SK-N-SH (cell line): ENCODE results near the gene CDH15. TPM values are rescaled to one million over a fixed set of nuclear protein-coding genes. Genes with fewer than 3 reads are reported as not detected.

Source experiments
- CTCF ChIA-PET: fragments of 300-600, 350-600 bp; formaldehyde crosslinking; extraction: SDS; loops from one replicate; lab custom pipeline; 2021; lab: Yijun Ruan, JAX
- POLR2A ChIA-PET: fragments of 350-600 bp; sonication (Branson Sonifier 250); formaldehyde crosslinking; extraction: SDS; loops from one replicate; lab custom pipeline; 2020; ENCODE audit warnings: antibody characterized with exemption, inconsistent platforms; lab: Yijun Ruan, JAX
- DNase-seq: peaks from one replicate; pipeline ENCODE4 v3.0.0; 2012
- H2AFZ ChIP-seq: fragments of 200-600 bp; sonication (generic); 2 replicates; pipeline ENCODE4 v1.8.1; 2016; ENCODE audit warnings: antibody characterized with exemption, mild to moderate bottlenecking, low read depth
- H3F3A ChIP-seq: fragments of 200-600 bp; sonication (generic); replicated peaks from 2 replicates; pipeline ENCODE3; 2016; ENCODE audit warnings: antibody characterized with exemption, mild to moderate bottlenecking; ENCODE audit not compliant: insufficient read depth
- H3K27ac ChIP-seq, 2 experiments: fragments of 200-500 bp in 1 of 2; fragments of 200-600 bp in 1 of 2; sonication (Bioruptor generic) in 1 of 2; sonication (generic), shearing (Covaris generic) in 1 of 2; 2 replicates each; pipeline versions ENCODE4 v1.5.1 to v1.6.1; 2014 to 2016; ENCODE audit warnings: low read depth in 2 of 2, inconsistent platforms in 1 of 2, low read length in 1 of 2, mild to moderate bottlenecking in 1 of 2, mixed read lengths in 1 of 2
- H3K27me3 ChIP-seq: fragments of 200-600 bp; sonication (generic), shearing (Covaris generic); 2 replicates; pipeline ENCODE4 v1.6.1; 2016; ENCODE audit warnings: mixed run types; ENCODE audit not compliant: insufficient read depth
- H3K36me3 ChIP-seq, 2 experiments: fragments of 200-500 bp in 1 of 2; fragments of 200-600 bp in 1 of 2; sonication (Bioruptor generic) in 1 of 2; sonication (generic) in 1 of 2; replicated peaks in 1 of 2; 2 replicates each; pipeline versions ENCODE3 to v1.5.1; 2014 to 2016; ENCODE audit warnings: low read length in 1 of 2, mild to moderate bottlenecking in 1 of 2; ENCODE audit not compliant: insufficient read depth in 2 of 2, control insufficient read depth in 1 of 2
- H3K4me1 ChIP-seq, 2 experiments: fragments of 200-500 bp in 1 of 2; fragments of 200-600 bp in 1 of 2; sonication (Bioruptor generic) in 1 of 2; sonication (generic), shearing (Covaris generic) in 1 of 2; 2 replicates each; pipeline versions ENCODE4 v1.5.1 to v1.6.1; 2014 to 2016; ENCODE audit warnings: low read depth in 1 of 2, low read length in 1 of 2, mixed run types in 1 of 2; ENCODE audit not compliant: insufficient read depth in 2 of 2, control insufficient read depth in 1 of 2
- H3K4me2 ChIP-seq: fragments of 200-600 bp; sonication (generic), shearing (Covaris generic); 2 replicates; pipeline ENCODE4 v1.6.1; 2017; ENCODE audit warnings: mixed run types
- H3K4me3 ChIP-seq, 2 experiments: fragments of 200-500 bp in 1 of 2; fragments of 200-600 bp in 1 of 2; sonication (Bioruptor generic) in 1 of 2; sonication (generic), shearing (Covaris generic) in 1 of 2; 2 replicates each; pipeline versions ENCODE4 v1.5.1 to v1.8.1; 2014 to 2016; ENCODE audit warnings: low read depth in 2 of 2, inconsistent platforms in 1 of 2, low read length in 1 of 2, mild to moderate bottlenecking in 1 of 2, mixed read lengths in 1 of 2, moderate library complexity in 1 of 2
- H3K79me2 ChIP-seq: fragments of 200-600 bp; sonication (generic); 2 replicates; pipeline ENCODE4 v1.8.1; 2017; ENCODE audit warnings: mild to moderate bottlenecking; ENCODE audit not compliant: insufficient read depth
- H3K9ac ChIP-seq: fragments of 200-600 bp; sonication (generic); 2 replicates; pipeline ENCODE4 v1.6.1; 2017; ENCODE audit warnings: mixed run types
- H3K9me2 ChIP-seq: fragments of 200-600 bp; sonication (generic); 2 replicates; pipeline ENCODE4 v1.6.1; 2017; ENCODE audit warnings: mixed run types
- H3K9me3 ChIP-seq: fragments of 200-600 bp; sonication (generic); 2 replicates; pipeline ENCODE4 v1.6.1; 2017; ENCODE audit warnings: mixed run types, mild to moderate bottlenecking, moderate library complexity
- H4K20me1 ChIP-seq: fragments of 200-600 bp; sonication (generic); 2 replicates; pipeline ENCODE4 v1.6.1; 2017; ENCODE audit warnings: mild to moderate bottlenecking, mixed run types; ENCODE audit not compliant: insufficient read depth
- CHD2 ChIP-seq: fragments of 150-350 bp; IDR thresholded peaks from 2 replicates; pipeline ENCODE4 v1.6.1; 2018; ENCODE audit warnings: low read length; ENCODE audit not compliant: partially characterized antibody
- FOSL2 ChIP-seq: IDR thresholded peaks from 2 replicates; pipeline ENCODE4 v1.4.0; 2012; ENCODE audit warnings: low read depth, mild to moderate bottlenecking, moderate library complexity, borderline replicate concordance
- GATA2 ChIP-seq: sonication (generic); formaldehyde crosslinking; IDR thresholded peaks from 2 replicates; pipeline ENCODE4 v1.5.0; 2020; ENCODE audit warnings: mild to moderate bottlenecking, missing genetic modification reagents
- MAX ChIP-seq: IDR thresholded peaks from 2 replicates; pipeline ENCODE4 v1.4.0; 2012; ENCODE audit warnings: low read depth
- MEF2A ChIP-seq: IDR thresholded peaks from 2 replicates; pipeline ENCODE4 v1.4.0; 2012; ENCODE audit warnings: low read depth, borderline replicate concordance
- NFIC ChIP-seq: IDR thresholded peaks from 2 replicates; pipeline ENCODE4 v1.4.0; 2012; ENCODE audit warnings: borderline replicate concordance
- POLR2AphosphoS5 ChIP-seq: IDR thresholded peaks from 2 replicates; pipeline ENCODE4 v1.6.1; 2012; ENCODE audit warnings: low read depth, low read length
- REST ChIP-seq: IDR thresholded peaks from 2 replicates; pipeline ENCODE4 v1.6.1; 2012; ENCODE audit warnings: mild to moderate bottlenecking, low read depth, low read length, moderate library complexity
- RFX5 ChIP-seq: IDR thresholded peaks from 2 replicates; pipeline ENCODE4 v1.6.1; 2012; ENCODE audit warnings: mild to moderate bottlenecking, improper control_type of control experiment, low read length
- RXRA ChIP-seq: IDR thresholded peaks from 2 replicates; pipeline ENCODE4 v1.4.0; 2012; ENCODE audit warnings: low read depth, mild to moderate bottlenecking, borderline replicate concordance
- USF1 ChIP-seq: IDR thresholded peaks from 2 replicates; pipeline ENCODE4 v1.4.0; 2012; ENCODE audit warnings: low read depth, borderline replicate concordance
- WGBS: methylation state at CpG from one replicate; pipeline ENCODE4 v1.1.6; 2017; ENCODE audit warnings: low lambda C conversion rate; 5-methylcytosine and 5-hydroxymethylcytosine counted together
- polyA plus RNA-seq, 3 experiments: library from polyadenylated mRNA; depleted of rRNA; stranded (reverse); fragments of >200 nt; gene quantifications; 2 replicates each; pipeline ENCODE4 v1.2.3, GENCODE V29; 2012

CDH15 gene
- polyA plus RNA-seq, 1 of the 3 experiments (the other 2 are of a cell fraction): 0.03 TPM

- no peaks in the 10 kb centered on the region for H4K20me1 ChIP-seq
- no peak overlapping the region for H2AFZ ChIP-seq
- H3K4me3 ChIP-seq: peak overlapping the region in 1 of 2 experiments; percentile 19; a peak in 1 of 4 replicates
- ChIA-PET POLR2A (no interaction called here), CTCF (interaction anchor here (1.3 kb wide), 1 partner anchor 17 kb away, joined by 3 read pairs; no protein-coding TSS in a partner anchor)
- TF ChIP-seq NFIC: no peak
- H3K27ac ChIP-seq: no peak overlapping the region
- peaks cover 0 to 15% of the 10 kb centered on the region in 2 experiments; a peak in 1 of 4 replicates for H3K4me1 ChIP-seq
- H3F3A ChIP-seq: peaks cover 3% of the 10 kb centered on the region
- H3K9ac ChIP-seq: no peak overlapping the region
- no peaks in the 10 kb centered on the region for H3K9me3 ChIP-seq
- no peaks in the 10 kb centered on the region for H3K36me3 ChIP-seq
- H3K4me2 ChIP-seq: peak overlapping the region; percentile 52; the same call in 1 of the 2 replicates
- H3K9me2 ChIP-seq: no peaks in the 10 kb centered on the region
- H3K27me3 ChIP-seq: peaks cover 8% of the 10 kb centered on the region; the same call in 1 of the 2 replicates
- WGBS: 26% methylated on average over 20 of the region's 38 CpGs
- no peaks in the 10 kb centered on the region for H3K79me2 ChIP-seq
- peak; percentile 59 for DNase-seq
Observed at GRCh38 chr16:89193576-89194293, 22.2 kb downstream of the CDH15 start.

- Histone ChIP-seq H3K9ac (no peak overlapping the region), H3K79me2 (no peaks in the 10 kb centered on the region), H3K27ac (no peak overlapping the region), H3K9me3 (no peaks in the 10 kb centered on the region), H3K4me3 (no peak overlapping the region), H3K4me1 (peaks cover 0 to 15% of the 10 kb centered on the region in 2 experiments; a peak in 1 of 4 replicates), H3K36me3 (no peaks in the 10 kb centered on the region), H4K20me1 (no peaks in the 10 kb centered on the region), H3K27me3 (peaks cover 9% of the 10 kb centered on the region), H3F3A (peaks cover 3% of the 10 kb centered on the region), H3K4me2 (no peak overlapping the region), H3K9me2 (no peaks in the 10 kb centered on the region), H2AFZ (no peak overlapping the region)
- WGBS: 93% methylated on average over 22 of the region's 45 CpGs
- CTCF ChIA-PET: no interaction called here
- POLR2A ChIA-PET: no interaction called here
- DNase-seq: peak; percentile 19
- TF ChIP-seq NFIC (no peak), RXRA (no peak), RFX5 (no peak), POLR2AphosphoS5 (no peak), FOSL2 (no peak), REST (no peak), CHD2 (no peak), MAX (no peak), MEF2A (no peak), GATA2 (no peak), USF1 (no peak)
Observed at GRCh38 chr16:89194340-89195311, 23.1 kb downstream of the CDH15 start.
